GM18867 (cell line): ENCODE data around the gene LYG1.
"Not testable (repeated sequence)": the region's sequence is repeated elsewhere in the genome, so short reads cannot be mapped to it uniquely, and the experiment has no call there.

ENCODE experiments used
- ATAC-seq: cut with Tn5 transposase; IDR thresholded peaks from one replicate; pipeline ENCODE4 v1.9.1; 2021; ENCODE audit warnings: mild to moderate bottlenecking, moderate library complexity; ENCODE audit not compliant: unreplicated experiment

LYG1 gene

DNA sequence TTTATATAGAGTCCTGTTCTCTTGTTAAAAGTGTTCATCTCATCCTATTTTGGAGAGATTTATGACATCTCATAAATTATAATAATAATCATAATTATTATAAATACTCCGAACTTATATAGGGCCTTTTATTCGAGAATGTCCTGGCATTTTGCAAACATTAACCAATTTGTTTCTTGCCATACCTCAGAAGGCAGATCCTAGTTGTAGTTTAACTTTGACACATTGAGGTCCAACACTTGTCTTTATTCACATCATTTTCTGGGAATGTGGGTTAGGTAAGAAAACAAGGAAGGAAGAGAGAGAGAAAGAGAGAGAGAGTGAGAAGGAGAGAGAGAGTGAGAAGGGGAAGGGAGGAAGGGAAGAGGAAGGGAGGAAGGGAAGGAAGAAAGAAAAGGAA, at the start of gene LYG1:
Gene LYG1 (minus strand): TSS at position 101 of the 400 bp plus-strand sequence. CDS start 5,527 bp downstream, outside the sequence.
- not testable (repeated sequence) for ATAC-seq

DNA sequence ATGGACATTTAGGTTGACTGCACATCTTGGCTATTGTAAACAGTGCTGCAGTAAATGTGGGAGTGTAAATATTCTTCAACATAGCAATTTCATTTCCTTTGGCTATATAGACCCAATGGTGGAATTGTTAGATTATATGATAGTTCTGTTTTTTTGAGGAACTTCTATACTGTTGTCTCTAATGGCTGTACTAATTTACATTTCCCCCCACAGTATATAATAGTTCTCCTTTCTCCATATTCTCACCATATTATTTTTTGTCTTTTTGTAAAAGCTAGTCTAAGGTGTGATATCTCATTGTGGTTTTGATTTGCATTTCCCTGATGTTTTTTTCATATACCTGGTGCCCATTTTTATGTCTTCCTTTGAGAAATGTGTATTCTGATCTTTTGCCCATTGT, 49.2 kb upstream of the LYG1 start:
- ATAC-seq: no peak

DNA sequence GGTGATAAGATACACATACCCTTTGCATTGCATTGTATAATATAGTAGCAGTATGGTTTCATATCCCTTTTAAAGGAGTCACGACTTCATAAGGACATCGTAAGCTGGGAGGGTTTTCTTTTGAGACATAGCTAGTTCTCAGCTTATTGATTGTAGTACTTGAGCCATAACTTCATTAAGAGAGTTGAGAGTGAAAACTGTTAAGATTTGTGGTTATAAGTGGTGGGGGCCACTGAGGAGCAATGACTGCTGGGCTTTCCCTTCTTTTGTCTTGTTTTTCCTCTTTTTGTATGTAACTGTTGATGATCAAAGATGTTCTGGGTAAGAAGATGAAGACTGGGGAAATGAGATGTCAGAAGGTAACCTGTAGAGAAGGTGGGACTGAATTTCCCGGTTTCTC, 47.2 kb upstream of the LYG1 start:
- peak; percentile 51 for ATAC-seq

DNA sequence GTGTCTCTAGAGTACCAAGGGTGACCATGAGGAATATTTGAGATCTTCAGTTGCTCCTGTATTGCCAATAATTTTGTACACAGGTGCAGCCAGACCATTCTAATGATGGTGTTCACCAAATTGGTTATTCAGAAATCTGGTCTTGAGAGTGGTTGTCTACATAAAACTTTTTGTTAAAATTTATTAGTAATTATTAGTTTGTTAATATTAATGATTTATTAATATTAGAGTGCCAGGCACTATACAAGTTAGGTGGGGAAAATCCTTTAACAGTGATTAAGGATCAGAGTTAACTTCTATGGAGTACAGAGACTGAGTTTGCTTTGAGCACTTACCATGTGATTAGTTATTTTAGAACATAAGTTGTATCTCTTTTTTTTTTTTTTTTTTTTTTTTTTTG, 45.2 kb upstream of the LYG1 start:
- no peak for ATAC-seq

DNA sequence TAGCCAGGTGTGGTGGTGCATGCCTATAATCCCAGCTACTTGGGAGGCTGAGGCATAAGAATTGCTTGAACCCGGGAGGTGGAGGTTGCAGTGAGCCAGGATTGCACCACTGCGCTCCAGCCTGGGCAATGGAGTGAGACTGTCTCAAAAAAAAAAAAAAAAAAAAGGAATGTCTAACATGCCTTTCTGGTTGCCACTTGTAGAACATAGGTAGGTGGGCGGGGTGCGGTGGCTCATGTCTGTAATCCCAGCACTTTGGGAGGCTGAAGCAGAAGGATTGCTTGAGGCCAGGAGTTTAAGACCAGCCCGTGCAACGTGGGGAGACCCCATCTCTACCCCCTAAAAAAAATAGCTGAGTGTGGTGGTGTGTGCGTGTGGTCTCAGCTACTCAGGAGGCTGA, 44.4 kb upstream of the LYG1 start:
- ATAC-seq: not testable (repeated sequence)

DNA sequence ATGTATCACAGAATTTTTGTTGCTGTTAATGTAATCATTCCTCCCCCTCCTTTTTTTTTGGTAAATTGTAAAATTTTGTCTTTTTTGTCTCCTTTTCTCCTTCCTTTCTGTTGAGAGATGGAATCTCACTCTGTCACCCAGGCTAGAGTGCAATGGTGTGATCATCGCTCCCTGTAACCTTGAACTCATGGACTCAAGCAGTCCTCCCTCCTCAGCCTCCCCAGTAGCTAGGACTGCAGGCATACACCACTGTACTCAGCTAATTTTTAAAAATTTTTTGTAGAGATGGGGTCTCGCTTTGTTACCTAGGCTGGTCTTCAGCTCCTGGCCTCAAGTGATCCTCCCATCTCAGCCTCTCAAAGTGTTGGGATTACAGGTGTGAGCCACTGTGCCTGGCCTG, 41.5 kb upstream of the LYG1 start:
- ATAC-seq: no peak

DNA sequence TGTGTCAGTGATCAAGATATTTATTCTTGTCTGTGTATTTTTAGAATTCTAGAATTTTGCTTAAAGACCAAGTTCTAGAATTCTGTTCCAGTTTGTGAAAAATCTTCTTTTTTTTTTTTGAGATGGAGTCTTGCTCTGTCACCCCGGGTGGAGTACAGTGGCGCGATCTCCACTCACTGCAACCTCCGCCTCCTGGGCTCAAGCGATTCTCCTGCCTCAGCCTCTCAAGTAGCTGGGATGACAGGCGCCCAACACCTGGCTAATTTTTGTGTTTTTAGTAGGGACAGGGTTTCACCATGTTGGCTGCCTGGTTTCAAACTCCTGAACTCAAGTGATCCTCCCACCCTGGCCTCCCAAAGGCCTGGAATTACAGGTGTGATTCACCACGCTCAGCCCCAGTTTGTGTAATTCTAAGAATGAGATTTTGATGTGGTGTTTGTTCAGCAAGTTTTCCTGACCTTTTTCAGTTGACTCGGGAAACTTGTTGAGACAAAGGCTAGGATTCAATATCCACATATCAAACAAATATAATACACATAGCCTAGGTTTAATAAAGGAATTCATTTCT, 39.8 kb upstream of the LYG1 start:
- ATAC-seq: no peak

DNA sequence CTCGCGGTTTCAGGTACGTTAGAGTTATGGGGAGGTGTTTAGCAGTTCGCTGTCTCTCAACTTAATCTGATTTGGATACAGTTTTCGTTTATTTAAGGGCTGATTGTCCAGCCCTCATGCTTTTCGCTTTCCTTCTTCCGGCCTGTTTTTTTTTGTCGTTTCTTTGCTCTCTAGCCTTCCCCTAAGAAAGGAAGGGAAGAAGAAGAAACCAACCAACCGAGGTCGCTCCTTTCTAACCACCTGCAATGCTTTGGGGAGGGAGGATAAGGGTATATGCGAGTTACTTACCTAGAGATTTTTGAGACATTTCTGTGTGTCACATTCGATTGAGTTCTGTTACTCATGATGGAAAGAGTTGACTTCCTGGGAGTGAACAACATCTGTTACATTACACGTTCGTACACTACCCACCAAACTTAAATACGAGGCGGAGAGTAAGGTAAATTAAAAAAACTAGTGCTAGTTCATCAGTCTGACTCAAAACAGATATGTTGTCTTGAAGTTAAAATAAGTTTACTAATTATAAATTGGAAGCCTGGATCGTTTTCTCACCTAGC, 37.1 kb upstream of the LYG1 start:
- ATAC-seq: no peak

DNA sequence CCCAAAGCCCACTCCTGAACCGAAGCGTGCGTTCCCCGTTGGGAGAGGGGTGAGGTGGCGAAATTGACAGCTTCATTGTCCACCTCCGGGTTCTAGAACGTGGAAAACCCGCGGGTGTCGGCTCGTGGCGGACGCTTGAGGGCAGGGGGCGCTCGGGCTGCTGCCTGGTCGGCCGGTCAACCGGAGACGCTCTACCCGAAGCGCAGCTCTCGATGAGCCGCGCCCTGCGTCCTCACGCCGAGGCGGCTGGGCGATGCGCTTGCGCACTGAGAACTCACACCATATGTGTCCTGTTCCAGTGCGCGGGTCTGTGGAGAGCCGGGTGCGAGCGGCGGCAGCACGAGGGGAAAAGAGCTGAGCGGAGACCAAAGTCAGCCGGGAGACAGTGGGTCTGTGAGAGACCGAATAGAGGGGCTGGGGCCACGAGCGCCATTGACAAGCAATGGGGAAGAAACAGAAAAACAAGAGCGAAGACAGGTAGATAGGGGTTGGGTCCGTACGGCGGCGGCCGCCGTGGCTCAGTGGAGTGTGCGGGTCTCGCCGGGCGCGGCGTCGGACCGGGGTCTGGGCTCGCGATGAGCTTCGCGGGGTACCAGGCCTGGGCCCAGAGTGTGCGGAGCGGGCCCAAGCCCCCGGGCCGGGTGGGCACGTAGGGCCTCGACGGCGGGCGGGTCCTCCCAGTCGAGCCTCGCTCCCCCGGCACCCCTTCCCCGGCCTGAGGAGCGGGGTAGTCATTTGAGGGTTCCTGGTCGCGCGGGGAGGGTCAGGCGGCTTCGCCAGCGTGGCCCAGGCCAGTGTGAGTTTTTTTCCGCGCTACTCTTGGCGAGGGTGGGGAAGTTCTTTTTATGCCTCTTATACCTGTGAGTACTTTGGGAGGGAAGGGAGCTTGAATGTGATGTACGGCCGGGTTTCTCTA, 36.4 kb upstream of the LYG1 start, which contains the start of gene EIF5B:
Gene EIF5B (plus strand): TSS at position 277 of the 916 bp plus-strand sequence. CDS start 166 bp downstream, at position 443.
- peak; percentile 61 for ATAC-seq

DNA sequence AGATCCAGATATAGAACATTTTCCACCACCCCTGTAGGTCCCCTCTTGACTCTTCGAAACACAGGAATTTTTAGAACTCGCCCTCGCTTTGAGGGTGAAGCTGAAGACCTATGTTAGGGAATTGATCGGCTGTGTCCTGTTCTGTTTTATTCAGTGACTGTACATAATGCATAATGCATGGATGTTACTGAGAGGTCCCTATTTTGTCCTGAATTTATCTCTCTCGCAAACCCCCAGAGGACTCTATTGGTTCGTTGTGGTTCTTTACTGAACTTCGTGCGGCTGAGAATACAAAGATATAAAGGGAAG, 35.8 kb upstream of the LYG1 start:
- ATAC-seq: peak; percentile 2

DNA sequence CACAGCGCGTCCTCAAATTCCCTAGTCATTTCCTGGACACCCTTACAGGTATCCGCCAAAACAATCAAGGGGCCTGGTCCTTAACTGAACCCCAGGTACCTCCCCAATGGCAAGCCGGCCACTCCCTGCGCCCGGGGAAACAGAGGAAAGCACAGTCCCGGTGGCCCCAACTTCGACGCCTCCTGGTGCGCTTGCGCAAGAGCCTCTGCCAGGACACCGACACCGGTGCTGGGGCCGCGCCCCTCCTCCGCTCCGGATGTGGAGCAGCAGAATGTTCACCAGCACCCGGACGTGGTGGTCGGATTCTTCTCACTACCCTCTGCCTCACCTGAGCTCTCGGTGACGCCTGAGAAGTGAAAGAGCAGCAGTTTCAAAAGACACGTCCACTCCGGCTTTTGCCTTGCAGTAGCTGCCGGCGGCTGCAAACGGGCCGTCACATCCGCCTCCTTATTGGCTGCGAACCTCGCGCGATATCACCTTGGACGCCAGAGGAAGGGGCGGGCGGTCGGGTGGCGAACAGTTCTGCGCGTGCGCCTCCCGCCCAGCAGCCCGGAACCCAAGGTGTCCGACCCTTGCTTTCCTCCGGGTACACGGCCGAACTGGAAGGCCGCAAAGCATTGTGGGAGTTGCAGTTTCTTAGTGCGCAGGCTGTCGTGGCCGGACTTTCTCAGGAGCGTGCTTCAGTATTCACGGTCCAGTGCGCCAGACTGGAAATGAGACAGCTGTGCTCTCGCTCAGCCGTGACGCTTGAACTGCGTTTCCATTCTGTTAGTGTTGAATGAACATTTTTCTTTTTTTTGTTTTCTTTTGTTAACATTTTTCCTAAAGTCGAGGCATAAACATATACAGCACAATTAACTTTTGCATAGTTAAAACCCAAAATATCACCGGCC, 35.2 kb upstream of the LYG1 start, which contains the start of gene TXNDC9:
Gene TXNDC9 (minus strand): TSS at position 423 of the 893 bp plus-strand sequence. CDS start 3,123 bp downstream, outside the sequence.
- ATAC-seq: peak; percentile 73

DNA sequence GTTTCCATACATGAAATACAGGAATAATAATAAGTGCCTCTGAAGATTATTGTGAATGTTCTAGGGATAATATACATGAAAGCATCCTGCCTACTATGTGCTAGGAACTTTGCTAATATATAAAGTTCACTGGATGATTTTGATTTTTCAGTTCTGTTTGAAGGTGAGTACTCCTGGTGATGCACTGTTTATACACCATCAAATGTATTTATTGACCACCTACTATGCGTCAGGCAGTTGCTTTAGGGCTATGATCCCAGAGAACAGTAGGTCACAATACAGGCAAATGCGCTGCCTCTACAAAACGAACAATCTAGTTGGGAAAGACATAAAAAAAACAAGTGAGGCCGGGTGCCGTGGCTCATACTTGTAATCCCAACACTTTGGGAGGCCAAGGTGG, 24.4 kb upstream of the LYG1 start:
- no peak for ATAC-seq

DNA sequence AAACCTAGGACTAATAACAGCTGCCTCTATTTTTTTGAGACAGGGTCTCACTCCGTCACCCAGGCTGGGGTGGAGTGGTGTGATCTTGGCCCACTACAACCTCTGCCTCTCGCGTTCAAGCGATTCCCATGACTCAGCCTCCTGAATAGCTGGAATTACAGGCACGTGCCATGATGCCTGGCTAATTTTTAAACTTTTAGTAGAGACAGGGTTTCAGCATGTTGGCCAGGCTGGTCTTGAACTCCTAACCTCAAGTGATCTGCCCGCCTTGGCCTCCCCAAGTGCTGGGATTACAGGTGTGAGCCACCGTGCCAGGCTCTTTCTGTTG, 16.8 kb upstream of the LYG1 start:
- ATAC-seq: not testable (repeated sequence)

DNA sequence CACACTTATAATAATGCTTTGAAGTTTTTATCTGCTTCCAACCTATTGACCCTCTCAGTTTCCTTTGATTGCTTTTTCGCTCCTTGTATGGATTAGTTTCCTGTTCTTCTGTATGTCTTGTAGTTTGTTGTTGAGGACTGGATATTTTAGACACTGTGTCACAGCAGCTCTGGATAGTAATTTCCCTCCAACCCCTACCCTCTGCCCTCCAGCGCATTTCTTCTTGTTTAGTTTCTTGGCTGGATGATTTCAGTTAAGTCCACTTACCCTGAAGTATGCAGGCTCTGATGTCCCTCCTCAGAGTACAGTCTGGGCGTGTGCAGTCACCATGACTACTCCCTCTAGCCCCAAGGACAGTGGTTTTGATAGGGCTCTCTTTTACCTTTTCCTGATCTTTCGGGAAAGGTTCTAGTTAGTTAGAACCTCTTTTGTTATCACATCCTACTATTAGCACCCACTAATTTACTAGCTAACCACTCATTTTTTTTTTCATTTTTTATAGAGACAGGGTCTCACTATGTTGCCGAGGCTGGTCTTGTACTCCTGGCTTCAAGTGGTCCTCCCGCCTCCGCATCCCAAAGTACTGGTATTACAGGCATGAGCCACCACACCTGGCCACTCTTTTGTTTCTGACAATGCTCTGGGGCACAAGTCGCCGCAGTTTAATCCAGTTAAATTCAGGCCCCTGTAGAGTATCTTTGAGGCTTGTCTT, 16.3 kb upstream of the LYG1 start:
- ATAC-seq: no peak

DNA sequence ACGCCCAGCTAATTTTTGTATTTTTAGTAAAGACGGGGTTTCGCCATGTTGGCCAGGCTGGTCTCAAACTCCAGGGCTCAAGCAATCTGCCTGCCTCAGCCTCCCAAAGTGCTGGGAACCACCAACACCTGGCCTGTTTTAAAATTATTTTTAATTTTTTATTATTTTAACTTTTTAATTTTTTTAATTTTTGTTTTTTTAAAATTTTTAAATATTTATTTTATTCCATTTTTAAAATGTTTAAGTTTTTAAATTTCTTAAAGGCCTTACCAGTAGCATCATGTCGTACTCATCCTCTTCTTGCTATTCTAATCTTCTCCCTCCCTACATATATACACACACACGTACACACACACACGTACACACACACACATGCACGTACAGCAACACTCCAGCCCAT, 1.4 kb downstream of the LYG1 start:
- no peak for ATAC-seq

DNA sequence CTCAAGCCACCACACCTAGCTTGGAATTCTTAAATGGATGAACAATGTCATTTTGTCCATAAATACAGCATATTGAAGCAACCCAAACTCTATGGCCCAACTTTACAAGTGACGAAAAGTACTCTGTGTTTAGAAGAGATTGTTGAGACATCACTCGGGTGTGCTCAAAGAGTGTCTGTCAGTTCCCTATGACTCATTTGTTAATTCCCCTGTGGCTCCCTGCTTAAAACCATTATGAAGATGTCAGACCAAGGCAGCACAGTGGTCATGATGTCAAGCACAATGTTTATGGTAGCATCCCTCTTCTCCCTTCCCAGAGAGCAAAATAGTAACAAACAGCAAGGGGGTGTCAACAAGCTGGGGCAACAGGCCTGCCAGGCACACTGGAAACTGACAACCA, 3.0 kb downstream of the LYG1 start:
- ATAC-seq: no peak

DNA sequence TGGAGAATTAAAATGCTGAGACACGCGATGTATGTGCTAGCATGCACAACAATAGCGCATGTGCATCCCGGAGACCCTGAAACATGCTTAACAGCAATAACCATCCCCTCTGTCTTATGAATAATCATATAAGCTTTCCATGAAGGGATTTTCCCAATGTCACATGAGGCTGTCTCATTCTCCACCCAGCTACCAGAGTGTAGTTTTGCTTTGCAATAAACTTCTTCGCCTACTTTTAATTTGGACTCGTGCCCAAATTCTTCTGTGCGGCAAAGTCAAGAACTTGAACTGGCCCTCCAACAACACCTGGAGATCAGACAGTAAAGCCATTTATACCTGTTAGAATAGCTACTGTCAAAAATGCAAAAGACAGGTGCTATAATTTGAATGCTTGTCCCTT, 15.5 kb downstream of the LYG1 start:
- ATAC-seq: no peak

DNA sequence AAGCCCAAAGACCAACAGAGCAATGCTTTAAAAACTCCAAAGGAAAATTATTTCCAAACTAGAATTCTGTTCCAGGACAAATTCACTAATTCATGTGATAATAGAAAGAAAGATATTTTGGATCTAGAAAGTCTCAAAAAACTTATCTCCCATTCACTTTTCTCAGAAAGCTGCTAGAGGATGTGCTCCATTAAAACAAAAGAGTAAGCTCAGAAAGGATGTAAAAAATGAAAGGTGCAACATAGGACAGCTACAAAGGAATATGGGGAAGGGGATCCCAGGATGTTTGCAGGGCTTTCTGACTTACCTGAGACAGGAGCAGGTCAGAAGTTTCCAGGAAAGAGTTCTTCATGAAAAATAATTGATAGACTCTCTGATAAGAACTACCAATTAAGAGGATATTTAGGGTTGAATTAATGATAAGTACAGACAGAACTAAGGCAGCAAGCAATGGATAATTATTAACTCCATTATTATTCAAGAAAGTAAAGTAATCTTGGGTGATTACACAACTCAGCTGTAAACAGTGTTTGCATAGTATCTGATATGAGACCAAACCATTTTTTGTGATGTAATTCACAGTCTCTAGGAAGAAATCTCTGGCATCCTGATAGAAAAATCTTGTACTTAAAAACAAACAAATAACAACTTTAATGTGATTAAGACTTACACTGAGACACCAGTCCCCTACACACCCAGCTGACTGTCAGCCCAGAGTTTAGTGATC, 20.9 kb downstream of the LYG1 start:
- no peak for ATAC-seq

DNA sequence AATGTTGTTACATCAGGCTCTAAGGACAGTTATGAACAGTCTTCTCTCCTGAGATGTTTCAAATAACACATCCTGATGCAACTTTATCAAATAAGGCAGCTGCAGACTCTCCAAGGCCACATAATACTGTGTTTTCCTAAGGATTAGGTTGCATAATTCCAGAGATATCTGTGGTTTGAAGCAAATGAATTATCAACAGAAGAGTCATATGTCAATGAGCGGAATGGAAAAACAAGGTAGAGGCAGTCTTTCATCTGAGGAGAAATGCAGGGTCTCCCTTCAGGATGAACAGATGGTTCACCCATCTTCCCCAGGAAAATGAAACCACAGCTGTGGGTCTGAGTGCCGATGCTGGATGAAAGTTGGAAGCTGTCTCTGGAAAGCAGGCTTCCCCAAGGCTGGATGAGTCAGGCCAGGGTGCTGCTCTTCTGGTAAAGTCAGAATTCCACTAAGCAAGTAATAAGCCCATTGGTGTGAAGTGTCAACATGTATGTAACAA, 22.2 kb downstream of the LYG1 start:
- ATAC-seq: no peak
